ENCODE data around the gene OPCML.

DNA sequence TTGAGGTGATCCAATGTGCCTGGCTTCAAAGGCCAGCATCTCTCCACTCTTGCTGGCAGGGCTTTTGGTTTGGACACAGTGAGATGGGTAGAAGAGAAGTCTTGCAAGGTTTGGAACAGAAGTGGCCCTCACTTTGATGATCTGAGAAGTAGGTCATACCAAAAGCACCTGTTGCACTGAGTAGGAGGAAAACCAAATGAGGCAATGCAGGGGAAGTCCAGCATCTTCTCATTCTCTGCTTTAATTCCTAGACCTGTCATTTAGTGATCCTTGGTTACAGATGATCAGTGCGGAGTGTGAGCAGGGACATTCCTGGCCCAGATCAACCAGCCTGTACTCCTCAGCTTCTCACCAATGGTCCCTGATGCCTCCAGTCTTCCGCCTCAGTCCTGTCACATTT, 990.5 kb downstream of the OPCML start:
- TF ChIP-seq POLR2A (IDR thresholded peaks at IDR 0.05) = no peak
- TF ChIP-seq, protein P1, sequence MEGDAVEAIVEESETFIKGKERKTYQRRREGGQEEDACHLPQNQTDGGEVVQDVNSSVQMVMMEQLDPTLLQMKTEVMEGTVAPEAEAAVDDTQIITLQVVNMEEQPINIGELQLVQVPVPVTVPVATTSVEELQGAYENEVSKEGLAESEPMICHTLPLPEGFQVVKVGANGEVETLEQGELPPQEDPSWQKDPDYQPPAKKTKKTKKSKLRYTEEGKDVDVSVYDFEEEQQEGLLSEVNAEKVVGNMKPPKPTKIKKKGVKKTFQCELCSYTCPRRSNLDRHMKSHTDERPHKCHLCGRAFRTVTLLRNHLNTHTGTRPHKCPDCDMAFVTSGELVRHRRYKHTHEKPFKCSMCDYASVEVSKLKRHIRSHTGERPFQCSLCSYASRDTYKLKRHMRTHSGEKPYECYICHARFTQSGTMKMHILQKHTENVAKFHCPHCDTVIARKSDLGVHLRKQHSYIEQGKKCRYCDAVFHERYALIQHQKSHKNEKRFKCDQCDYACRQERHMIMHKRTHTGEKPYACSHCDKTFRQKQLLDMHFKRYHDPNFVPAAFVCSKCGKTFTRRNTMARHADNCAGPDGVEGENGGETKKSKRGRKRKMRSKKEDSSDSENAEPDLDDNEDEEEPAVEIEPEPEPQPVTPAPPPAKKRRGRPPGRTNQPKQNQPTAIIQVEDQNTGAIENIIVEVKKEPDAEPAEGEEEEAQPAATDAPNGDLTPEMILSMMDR (IDR thresholded peaks at IDR 0.05) = no peak
